ENCODE measurements around the gene UNCX. TPM values are rescaled to one million over a fixed set of nuclear protein-coding genes. Genes with fewer than 3 reads are reported as not detected.

UNCX gene
- total RNA-seq, 3 donors from 2014 or later = not detected

DNA sequence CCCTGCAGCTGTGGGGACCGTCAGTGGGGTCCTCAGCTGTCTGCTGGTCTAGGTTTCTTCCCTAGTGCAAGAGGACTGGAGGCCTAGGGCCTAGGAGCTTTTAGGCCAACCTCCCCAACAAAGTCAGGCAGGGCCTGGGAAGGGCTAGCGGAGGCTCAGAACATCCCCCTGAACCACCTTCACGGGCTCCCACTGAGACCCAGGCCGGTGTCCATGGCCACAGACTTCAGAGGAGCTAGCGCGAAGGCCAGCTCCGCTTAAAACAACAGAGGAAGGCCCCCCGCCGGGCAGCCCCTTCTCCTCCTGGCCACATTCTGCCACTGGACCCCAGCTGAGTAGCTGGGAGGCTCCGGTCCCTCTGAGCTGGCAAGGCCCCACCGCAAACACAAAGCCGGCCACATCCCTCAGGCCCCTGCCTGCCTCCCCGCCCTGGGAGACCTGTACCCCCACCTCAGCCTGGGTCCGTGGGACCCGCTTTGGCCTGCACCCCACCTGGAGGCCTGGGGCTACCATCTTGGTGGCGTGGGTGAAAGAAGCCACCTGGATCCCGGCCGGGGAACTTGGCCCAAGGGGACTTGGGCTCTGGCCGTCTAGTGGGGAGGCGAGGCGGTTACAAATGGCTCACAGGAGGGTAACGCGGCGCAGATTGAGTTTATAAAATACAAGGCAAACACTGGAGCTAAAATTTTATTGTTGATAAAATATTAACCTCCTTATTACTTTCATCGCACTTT, 5.4 kb upstream of the UNCX start:
- no peaks in the 10 kb centered on the region for H3K4me1 ChIP-seq
- no peak overlapping the region for H3K4me3 ChIP-seq
- no peaks in the 10 kb centered on the region for H3K36me3 ChIP-seq
- DNase-seq (ENCODE audit: low spot score in 2 of 2) = no peak
- H3K9me3 ChIP-seq = no peaks in the 10 kb centered on the region
- no peak for TF ChIP-seq POLR2AphosphoS5 (IDR thresholded peaks at IDR 0.05)
- no peak for TF ChIP-seq POLR2A (IDR thresholded peaks at IDR 0.05)
- TF ChIP-seq, protein P1, sequence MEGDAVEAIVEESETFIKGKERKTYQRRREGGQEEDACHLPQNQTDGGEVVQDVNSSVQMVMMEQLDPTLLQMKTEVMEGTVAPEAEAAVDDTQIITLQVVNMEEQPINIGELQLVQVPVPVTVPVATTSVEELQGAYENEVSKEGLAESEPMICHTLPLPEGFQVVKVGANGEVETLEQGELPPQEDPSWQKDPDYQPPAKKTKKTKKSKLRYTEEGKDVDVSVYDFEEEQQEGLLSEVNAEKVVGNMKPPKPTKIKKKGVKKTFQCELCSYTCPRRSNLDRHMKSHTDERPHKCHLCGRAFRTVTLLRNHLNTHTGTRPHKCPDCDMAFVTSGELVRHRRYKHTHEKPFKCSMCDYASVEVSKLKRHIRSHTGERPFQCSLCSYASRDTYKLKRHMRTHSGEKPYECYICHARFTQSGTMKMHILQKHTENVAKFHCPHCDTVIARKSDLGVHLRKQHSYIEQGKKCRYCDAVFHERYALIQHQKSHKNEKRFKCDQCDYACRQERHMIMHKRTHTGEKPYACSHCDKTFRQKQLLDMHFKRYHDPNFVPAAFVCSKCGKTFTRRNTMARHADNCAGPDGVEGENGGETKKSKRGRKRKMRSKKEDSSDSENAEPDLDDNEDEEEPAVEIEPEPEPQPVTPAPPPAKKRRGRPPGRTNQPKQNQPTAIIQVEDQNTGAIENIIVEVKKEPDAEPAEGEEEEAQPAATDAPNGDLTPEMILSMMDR (IDR thresholded peaks at IDR 0.05) = no peak
- H3K27ac ChIP-seq = no peak overlapping the region
- intact Hi-C loops (cut with DNase I; ENCODE audit: low total_unique reads) = no loop called here
- peaks cover 35 to 95% of the 10 kb centered on the region in 2 donors for H3K27me3 ChIP-seq

DNA sequence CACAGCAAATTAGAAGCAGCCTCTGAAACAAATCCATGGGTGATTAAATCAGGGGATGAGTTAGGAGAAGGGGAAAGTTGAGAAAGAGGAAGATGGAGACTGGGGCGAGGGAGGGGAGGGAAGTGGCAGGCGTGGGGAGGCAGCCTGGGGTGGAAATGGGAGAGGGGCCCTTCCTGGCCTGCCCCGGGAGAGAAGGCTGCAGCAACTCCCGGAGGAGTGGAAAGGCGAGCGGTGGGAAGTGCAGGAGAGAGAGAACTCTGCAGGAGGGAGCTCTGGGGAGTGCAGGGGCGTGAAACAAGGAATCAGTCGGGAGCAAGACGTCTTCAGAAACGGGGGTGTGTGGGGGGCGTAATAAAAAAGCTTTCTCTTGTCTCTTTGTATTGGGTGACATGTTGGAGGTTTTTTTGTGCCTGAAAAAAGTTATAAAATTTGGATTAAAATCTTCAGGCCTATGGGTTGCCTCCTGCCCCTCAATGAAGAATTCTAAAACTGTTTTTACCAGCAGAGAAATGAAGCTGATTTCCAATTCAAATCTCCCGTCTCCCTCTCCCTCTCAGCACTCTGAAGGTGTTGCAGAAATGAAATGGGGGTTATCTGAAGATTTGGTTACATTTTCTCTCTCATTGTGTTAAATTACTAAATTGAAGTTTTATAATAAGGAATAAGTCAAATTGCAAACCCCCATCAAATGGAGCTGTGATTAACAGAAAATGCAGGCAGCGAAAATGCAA, 4.7 kb upstream of the UNCX start:
- peaks cover 35 to 97% of the 10 kb centered on the region in 2 donors for H3K27me3 ChIP-seq
- TF ChIP-seq POLR2AphosphoS5 (IDR thresholded peaks at IDR 0.05) = no peak
- TF ChIP-seq POLR2A (IDR thresholded peaks at IDR 0.05) = no peak
- TF ChIP-seq, protein P1 (IDR thresholded peaks at IDR 0.05) = no peak
- DNase-seq (ENCODE audit: low spot score in 2 of 2) = no peak
- H3K9me3 ChIP-seq = no peaks in the 10 kb centered on the region
- no peaks in the 10 kb centered on the region for H3K36me3 ChIP-seq
- no peak overlapping the region for H3K27ac ChIP-seq
- intact Hi-C loops (cut with DNase I; ENCODE audit: low total_unique reads) = no loop called here
- no peak overlapping the region for H3K4me3 ChIP-seq
- H3K4me1 ChIP-seq = no peaks in the 10 kb centered on the region

DNA sequence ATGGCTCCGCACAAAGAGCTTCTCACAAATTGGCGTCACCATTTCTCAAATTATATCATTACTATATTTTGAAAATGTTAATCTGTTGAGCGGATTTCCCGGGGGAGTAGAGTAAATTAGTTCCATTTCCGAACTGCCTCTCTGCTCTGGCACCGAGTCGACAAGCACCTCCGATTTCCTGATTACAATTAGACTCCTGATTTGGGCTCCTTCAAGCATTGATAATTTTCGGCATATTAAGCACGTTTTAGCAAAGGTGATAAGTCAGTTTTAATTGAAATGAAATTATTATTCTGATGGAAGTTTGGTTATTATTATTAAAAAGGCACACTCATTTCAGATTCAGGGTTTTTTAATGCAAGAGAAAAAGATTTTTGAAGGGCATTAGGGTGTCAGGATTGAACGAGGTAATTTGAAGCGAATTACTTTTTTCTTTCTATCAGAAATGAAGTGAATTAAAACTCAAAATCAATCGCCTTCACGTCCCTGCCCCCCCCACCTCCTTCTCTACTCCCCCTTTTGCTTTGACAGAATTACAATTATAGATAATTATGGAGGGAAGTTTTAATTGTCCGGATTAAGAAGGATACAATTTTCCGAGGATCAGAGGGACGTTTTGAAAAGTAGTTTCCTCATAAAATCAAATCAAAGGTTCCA, 4.0 kb upstream of the UNCX start:
- H3K4me3 ChIP-seq = no peak overlapping the region
- no peak overlapping the region for H3K27ac ChIP-seq
- TF ChIP-seq POLR2AphosphoS5 (IDR thresholded peaks at IDR 0.05) (no peak), POLR2A (IDR thresholded peaks at IDR 0.05) (no peak)
- TF ChIP-seq, protein P1 (IDR thresholded peaks at IDR 0.05) = no peak
- H3K4me1 ChIP-seq = no peaks in the 10 kb centered on the region
- H3K27me3 ChIP-seq = peaks cover 37 to 97% of the 10 kb centered on the region in 2 donors
- DNase-seq (ENCODE audit: low spot score in 2 of 2) = no peak
- H3K36me3 ChIP-seq = no peaks in the 10 kb centered on the region
- intact Hi-C loops (cut with DNase I; ENCODE audit: low total_unique reads) = no loop called here
- no peaks in the 10 kb centered on the region for H3K9me3 ChIP-seq

DNA sequence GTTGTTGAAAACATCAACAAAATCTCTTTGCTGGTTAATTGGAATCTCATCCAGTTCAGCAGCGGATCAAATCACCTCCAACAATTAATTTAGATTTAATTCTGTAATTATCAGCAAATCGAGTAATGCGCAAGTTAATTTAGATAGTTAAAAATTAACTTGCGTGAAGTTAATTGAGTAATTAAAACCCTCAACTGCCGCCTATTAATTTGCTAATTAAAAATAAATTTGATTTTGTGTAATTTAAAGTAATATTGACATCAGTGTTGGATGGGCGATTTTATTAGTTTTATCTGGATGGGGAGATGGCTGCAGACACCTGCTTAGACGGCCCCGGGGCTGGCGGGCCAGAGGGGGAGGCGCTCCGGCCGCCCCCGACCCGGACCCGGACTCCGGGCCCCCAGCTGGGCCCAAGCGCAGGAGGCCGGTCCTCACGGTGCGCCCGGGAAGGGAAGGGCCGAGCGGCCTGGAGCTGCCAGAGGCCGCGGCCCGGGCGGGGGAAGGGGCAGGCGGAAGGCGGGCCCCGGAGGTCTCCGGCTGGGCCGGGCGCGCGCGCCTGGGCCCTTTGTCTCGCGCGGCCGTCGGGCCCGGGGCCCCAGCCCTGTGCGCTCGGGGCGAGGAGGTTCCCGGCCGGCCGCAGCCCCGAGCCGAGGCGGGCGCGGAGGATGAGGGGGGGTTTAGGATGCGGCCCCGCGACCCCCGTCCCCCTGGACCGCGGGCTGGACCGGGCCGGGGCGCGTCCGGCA, 3.3 kb upstream of the UNCX start:
- Histone ChIP-seq H3K4me3 (no peak overlapping the region), H3K36me3 (no peaks in the 10 kb centered on the region), H3K27me3 (peaks cover 34 to 97% of the 10 kb centered on the region in 2 donors), H3K9me3 (no peaks in the 10 kb centered on the region), H3K27ac (no peak overlapping the region), H3K4me1 (no peaks in the 10 kb centered on the region)
- TF ChIP-seq POLR2AphosphoS5 (IDR thresholded peaks at IDR 0.05) = no peak
- TF ChIP-seq, protein P1 (IDR thresholded peaks at IDR 0.05) = no peak
- TF ChIP-seq POLR2A (IDR thresholded peaks at IDR 0.05) = no peak
- intact Hi-C loops (cut with DNase I; ENCODE audit: low total_unique reads) = no loop called here
- no peak for DNase-seq (ENCODE audit: low spot score in 2 of 2)

All from breast epithelium (tissue), 4 donors.